ENCODE data around the gene FAM89A.
A peak's percentile ranks its signal among the peaks of the same experiment; 100 is the strongest.

The FAM89A gene

DNA sequence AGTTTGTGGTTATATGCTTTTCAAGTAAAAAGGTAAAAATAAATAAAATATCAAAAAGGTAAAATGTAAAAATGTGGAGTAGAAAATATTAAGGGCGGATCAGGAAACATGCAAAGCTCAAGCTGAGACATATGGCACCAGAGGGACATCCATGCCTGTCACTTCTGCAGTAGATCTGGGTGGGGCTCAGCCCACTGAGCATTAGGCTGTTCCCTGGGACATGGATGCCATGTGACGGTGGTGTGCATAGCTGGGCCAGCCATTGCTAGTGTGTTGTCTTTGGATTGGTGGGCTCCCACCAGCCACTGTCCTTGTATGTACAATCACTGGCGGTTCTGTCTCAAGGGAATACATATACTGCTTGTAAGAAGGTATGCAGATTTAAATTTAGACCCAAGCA lies 64.4 kb downstream of the FAM89A start:
- no peak for DNase-seq
- H3K36me3 ChIP-seq (replicated peaks), result no peaks in the 10 kb centered on the region
- H3K27me3 ChIP-seq (replicated peaks), result no peaks in the 10 kb centered on the region
- H3K27ac ChIP-seq, result no peak overlapping the region
- no peak overlapping the region for H3K4me3 ChIP-seq (ENCODE audit: low read depth, low read length)
- no peak for TF ChIP-seq CTCF (IDR thresholded peaks at IDR 0.05; ENCODE audit: low read depth, low read length, missing control alignments)
- in situ Hi-C loops (cut with HindIII; ENCODE audit: low pct_ligation_motif_present, low sequenced_read_pairs), result no loop called here

DNA sequence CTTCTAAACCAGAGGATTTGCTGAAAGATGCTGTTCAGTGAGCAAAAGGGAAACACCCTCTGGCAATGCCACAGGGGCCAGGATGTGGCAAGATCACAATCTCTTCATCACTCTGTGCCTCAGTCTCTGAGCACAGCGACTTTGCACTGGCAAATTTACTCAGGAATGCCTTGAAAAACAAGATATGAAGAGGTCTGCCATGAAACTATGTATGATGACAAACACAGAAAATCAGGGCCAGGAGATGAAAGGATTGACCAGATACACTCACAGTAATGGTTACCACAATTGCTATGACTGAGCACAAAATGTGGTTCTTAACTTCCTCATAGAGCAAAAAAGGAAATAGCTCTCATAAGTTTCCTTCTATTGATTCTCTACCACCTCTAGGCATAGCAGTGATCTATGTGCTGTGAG lies 67.2 kb downstream of the FAM89A start:
- no peaks in the 10 kb centered on the region for H3K36me3 ChIP-seq (replicated peaks)
- TF ChIP-seq CTCF (IDR thresholded peaks at IDR 0.05; ENCODE audit: low read depth, low read length, missing control alignments), result no peak
- in situ Hi-C loops (cut with HindIII; ENCODE audit: low pct_ligation_motif_present, low sequenced_read_pairs), result no loop called here
- H3K4me3 ChIP-seq (ENCODE audit: low read depth, low read length), result no peak overlapping the region
- H3K27ac ChIP-seq, result no peak overlapping the region
- DNase-seq, result peak; percentile 5
- H3K27me3 ChIP-seq (replicated peaks), result no peaks in the 10 kb centered on the region

GRCh38 chr1:230971771-230972170 lies 68.3 kb downstream of the FAM89A start:
- TF ChIP-seq CTCF (IDR thresholded peaks at IDR 0.05; ENCODE audit: low read depth, low read length, missing control alignments), result no peak
- in situ Hi-C loops (cut with HindIII; ENCODE audit: low pct_ligation_motif_present, low sequenced_read_pairs), result no loop called here
- no peak overlapping the region for H3K27ac ChIP-seq

DNA sequence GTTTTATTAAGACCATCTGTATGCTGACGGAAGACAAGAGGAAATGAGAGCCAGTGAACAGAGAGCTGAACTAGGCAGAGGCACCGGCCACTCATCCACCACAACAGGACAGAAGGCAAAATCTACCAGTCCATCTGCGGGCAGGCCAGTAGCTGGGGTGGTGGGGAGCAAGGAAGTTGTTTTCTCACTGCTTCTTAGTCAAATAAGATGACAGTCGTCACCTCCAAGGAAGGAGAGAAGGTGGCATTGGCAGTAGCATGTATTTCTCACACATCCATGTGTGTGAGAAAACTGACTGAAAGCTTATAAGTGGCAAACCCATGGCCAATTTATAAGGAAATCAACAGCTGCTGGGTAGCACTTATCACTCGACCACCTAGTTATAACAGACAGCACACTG lies 69.6 kb downstream of the FAM89A start:
- Histone ChIP-seq H3K4me3 (ENCODE audit: low read depth, low read length) (no peak overlapping the region), H3K27ac (no peak overlapping the region), H3K27me3 (replicated peaks) (no peaks in the 10 kb centered on the region), H3K36me3 (replicated peaks) (no peaks in the 10 kb centered on the region)
- in situ Hi-C loops (cut with HindIII; ENCODE audit: low pct_ligation_motif_present, low sequenced_read_pairs), result no loop called here
- DNase-seq, result no peak
- TF ChIP-seq CTCF (IDR thresholded peaks at IDR 0.05; ENCODE audit: low read depth, low read length, missing control alignments), result no peak

More at GRCh38 chr1:230971771-230972170, 68.3 kb downstream of the FAM89A start:
- DNase-seq, result no peak
- Histone ChIP-seq H3K36me3 (replicated peaks) (no peaks in the 10 kb centered on the region), H3K27me3 (replicated peaks) (no peaks in the 10 kb centered on the region), H3K4me3 (ENCODE audit: low read depth, low read length) (no peak overlapping the region)
